Measurements from ENCODE around the gene CCER1.

DNA sequence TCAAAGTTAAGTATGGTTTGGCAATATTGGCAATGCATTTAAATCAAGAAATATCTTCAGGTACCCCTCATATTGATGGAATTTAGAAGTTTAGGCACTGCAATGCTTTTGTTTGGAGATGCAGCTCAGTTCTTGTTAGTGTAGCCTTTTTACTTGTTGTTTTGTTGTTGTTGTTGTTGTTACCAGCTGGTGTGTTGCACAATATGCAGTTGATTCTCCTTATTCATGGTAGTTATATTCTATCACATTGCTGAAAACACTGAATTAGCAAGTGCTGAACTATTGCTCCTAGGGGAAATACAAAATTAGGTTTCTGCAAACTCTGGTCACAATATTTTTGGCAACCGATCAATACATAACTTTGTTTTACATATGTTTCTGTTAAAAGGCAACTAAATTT lies 34.8 kb downstream of the CCER1 start:
- TF ChIP-seq, protein P1, sequence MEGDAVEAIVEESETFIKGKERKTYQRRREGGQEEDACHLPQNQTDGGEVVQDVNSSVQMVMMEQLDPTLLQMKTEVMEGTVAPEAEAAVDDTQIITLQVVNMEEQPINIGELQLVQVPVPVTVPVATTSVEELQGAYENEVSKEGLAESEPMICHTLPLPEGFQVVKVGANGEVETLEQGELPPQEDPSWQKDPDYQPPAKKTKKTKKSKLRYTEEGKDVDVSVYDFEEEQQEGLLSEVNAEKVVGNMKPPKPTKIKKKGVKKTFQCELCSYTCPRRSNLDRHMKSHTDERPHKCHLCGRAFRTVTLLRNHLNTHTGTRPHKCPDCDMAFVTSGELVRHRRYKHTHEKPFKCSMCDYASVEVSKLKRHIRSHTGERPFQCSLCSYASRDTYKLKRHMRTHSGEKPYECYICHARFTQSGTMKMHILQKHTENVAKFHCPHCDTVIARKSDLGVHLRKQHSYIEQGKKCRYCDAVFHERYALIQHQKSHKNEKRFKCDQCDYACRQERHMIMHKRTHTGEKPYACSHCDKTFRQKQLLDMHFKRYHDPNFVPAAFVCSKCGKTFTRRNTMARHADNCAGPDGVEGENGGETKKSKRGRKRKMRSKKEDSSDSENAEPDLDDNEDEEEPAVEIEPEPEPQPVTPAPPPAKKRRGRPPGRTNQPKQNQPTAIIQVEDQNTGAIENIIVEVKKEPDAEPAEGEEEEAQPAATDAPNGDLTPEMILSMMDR (IDR thresholded peaks at IDR 0.05), result no peak
- no peak for TF ChIP-seq EZH2 (IDR thresholded peaks at IDR 0.05; ENCODE audit: borderline replicate concordance, insufficient read depth, low read depth, low read length, poor library complexity, severe bottlenecking)

Measured in B cell (primary cell).